CD4-positive, alpha-beta T cell treated with Interferon gamma for 1 hour (primary cell): Measurements from ENCODE around the gene MBD3L2B.
"Not testable (repeated sequence)": the region's sequence is repeated elsewhere in the genome, so short reads cannot be mapped to it uniquely, and the experiment has no call there.

Experiments used
- DNase-seq: peaks from one replicate; pipeline ENCODE4 v3.0.0-alpha.2; 2020

The MBD3L2B gene

GRCh38 chr19:7021331-7021730 is at the start of gene MBD3L2B:
TSS of gene MBD3L2B (minus strand) at chr19:7021431. CDS start at chr19:7021397, 34 bp downstream.
- DNase-seq, result not testable (repeated sequence)

DNA sequence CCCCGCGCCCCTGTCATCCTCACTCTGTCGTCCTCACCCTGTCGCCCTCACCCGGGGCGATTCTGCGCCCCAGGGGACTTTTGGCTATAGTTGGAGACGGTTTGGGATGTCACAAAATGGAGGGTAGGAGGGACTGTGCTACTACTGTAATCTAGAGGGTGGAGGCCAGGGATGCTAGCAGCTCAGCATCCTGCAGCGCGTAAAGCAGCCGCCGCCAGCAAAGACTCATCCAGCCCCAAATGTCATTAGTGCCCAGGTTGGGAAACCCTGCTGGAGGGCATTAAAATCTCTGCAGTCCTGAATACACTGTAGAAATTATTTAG is 48.6 kb upstream of the MBD3L2B start:
- no peak for DNase-seq

GRCh38 chr19:7069042-7069903 is 48.0 kb upstream of the MBD3L2B start, which contains the start of gene ZNF557:
TSS of gene ZNF557 (plus strand) at chr19:7069703. CDS start at chr19:7075075, 5,372 bp downstream.
- peak; percentile 98 for DNase-seq

GRCh38 chr19:7068599-7068998 is 47.4 kb upstream of the MBD3L2B start:
- DNase-seq, result no peak

GRCh38 chr19:7067716-7068115 is 46.5 kb upstream of the MBD3L2B start:
- DNase-seq, result no peak

DNA sequence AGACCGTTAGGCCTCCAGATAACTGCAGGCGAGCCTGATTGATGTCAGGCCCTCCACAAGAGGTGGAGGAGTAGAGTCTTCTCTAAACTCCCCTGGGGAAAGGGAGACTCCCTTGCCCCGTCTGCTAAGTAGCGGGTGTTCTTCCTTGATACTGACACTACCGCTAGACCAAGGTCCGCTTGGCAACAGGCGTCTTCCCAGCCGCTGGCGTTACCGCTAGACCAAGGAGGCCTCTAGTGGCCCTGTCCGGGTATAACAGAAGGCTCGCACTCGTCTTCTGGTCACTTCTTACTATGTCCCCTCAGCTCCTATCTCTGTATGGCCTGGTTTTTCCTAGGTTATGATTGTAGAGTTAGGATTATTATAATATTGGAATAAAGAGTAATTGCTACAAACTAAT is 45.9 kb upstream of the MBD3L2B start:
- DNase-seq, result not testable (repeated sequence)

- no peak for DNase-seq
These were observed 42.7 kb upstream of the MBD3L2B start for GRCh38 chr19:7063764-7064418.

DNA sequence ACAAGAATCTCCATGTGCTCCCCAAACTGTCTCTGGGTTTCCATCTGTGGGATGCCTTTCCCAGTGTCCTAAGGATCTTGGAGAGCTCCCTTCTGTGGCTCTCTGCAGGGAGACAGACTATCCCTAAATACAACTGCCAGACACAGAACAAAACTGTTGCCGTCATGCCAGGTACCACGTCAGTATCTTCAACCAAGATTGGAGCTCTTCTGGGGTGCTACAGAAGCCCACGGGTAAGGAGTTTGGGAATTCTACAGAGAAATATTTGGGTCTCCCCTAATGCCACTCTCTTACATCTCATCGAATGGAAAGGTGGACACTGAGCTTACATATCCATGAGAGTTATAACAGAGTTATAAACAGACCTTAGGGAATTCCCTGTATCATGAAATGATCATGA is 42.1 kb upstream of the MBD3L2B start:
- DNase-seq, result no peak

DNA sequence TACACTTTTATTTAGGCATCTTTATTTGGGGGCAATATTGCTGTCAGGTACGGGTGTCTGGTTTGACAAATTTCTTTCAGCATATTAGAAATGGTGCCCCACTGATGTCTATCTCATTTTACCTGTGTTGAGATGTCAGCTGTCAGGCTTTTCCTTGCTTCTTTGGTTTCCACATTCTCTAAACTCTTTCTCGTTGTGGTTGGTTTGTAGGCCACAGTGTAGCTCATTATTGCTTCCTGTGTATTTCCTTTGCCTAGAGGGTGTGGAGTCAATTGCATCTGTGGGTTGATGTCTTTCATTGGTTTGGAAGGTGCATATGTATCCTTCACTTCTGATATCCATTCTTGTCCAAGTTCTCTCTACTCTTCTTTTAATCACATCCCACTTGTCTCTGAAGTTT is 38.7 kb upstream of the MBD3L2B start:
- not testable (repeated sequence) for DNase-seq

- not testable (repeated sequence) for DNase-seq
These were observed 37.3 kb upstream of the MBD3L2B start, which contains the start of gene MBD3L3 for GRCh38 chr19:7058576-7058975. TSS of gene MBD3L3 (minus strand) at chr19:7058676. CDS start at chr19:7058605, 71 bp downstream.

DNA sequence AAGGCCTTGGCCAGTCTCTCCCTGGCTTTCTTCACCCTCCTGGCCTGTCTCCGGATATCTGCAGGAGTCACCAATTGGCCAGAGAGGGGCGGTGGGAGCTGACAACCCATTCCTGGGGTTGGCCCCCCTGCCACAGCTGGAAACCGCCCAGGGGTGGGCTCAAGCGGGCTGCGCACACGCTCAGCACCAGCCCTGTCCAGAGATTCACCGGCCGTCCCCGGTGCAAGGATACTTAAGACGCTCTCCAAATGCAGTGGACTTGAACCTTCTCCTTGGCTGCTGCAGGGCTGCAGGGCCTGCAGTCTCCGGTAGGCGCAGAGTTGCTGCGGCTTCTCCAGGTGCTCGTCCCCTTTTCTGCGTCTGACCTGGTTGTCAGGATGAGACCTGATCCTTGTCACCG is 35.1 kb upstream of the MBD3L2B start:
- DNase-seq, result not testable (repeated sequence)

DNA sequence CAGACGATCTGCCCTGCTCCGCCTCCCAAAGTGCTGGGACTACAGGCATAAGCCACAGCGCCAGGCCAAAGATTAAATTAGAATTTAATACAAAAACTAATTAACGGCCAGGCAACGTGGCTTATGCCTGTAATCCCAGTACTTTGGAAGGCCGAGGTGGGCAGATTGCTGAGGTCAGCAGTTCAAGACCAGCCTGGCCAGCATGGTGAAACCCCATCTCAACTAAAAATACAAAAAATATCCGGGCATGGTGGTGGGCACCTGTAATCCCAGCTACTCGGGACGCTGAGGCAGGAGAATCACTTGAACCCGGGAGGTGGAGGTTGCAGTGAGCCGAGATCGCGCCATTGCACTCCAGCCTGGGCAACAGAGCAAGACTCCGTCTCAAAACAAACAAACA is 34.4 kb upstream of the MBD3L2B start:
- DNase-seq, result not testable (repeated sequence)

- not testable (repeated sequence) for DNase-seq
These were observed 33.6 kb upstream of the MBD3L2B start for GRCh38 chr19:7054635-7055368.

DNA sequence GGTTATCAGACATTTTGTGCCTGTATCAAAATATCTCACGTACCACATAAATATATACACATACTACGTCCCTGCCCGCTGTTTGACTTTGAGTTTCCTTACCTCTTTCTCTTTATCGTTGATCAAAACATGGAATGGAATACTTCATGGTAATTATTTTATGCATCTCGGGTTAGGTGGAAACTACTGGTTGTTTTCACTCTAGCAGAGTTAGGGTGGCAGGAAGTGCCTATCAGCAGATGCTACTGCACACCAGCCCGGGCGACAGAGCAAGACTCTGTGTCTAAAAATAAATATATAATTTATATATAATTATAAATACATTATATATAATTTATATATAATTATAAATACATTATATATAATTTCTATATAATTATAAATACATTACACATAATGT is 31.7 kb upstream of the MBD3L2B start:
- DNase-seq, result not testable (repeated sequence)

- not testable (repeated sequence) for DNase-seq
These were observed 30.2 kb upstream of the MBD3L2B start for GRCh38 chr19:7051421-7051820.

- not testable (repeated sequence) for DNase-seq
These were observed 27.8 kb upstream of the MBD3L2B start, which contains the start of gene MBD3L2 for GRCh38 chr19:7049021-7049420. TSS of gene MBD3L2 (plus strand) at chr19:7049321. CDS start at chr19:7049374, 53 bp downstream.

GRCh38 chr19:7041563-7041962 is 20.3 kb upstream of the MBD3L2B start:
- DNase-seq, result not testable (repeated sequence)

GRCh38 chr19:7040079-7040478 is 18.8 kb upstream of the MBD3L2B start, which contains the start of gene MBD3L4:
TSS of gene MBD3L4 (minus strand) at chr19:7040179. CDS start at chr19:7040144, 35 bp downstream.
- DNase-seq, result not testable (repeated sequence)

- DNase-seq, result not testable (repeated sequence)
These were observed 9.0 kb upstream of the MBD3L2B start, which contains the start of gene MBD3L5 for GRCh38 chr19:7030278-7030677. TSS of gene MBD3L5 (plus strand) at chr19:7030578. CDS start at chr19:7030612, 34 bp downstream.

DNA sequence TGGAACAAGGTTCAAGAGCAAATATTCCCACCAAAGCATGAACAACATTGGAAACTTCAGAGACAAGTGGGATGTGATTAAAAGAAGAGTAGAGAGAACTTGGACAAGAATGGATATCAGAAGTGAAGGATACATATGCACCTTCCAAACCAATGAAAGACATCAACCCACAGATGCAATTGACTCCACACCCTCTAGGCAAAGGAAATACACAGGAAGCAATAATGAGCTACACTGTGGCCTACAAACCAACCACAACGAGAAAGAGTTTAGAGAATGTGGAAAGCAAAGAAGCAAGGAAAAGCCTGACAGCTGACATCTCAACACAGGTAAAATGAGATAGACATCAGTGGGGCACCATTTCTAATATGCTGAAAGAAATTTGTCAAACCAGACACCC is 7.6 kb upstream of the MBD3L2B start:
- DNase-seq, result not testable (repeated sequence)

GRCh38 chr19:7018828-7019227 is 2.4 kb downstream of the MBD3L2B start:
- no peak for DNase-seq

DNA sequence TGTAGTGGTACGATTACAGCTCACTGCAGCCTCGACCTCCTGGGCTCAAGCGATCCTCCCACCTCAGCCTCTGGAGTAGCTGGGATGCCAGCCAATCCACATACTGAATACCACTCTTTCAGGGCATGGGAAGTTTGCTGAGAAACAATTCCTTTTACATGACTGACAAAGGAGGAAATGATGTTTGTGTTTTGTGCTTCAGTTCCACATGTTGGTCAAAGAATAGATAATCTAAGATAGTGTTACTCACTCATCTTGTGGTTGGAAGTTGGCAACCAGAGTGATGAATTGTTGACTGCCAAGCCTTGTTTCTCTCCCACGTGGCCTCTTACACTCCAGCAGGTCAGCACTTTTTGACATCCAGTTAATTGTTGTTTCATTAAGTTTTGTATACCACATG is 7.6 kb downstream of the MBD3L2B start:
- DNase-seq, result no peak
